AG04450 (cell line): ENCODE data around the gene PSMD3. TPM values are rescaled to one million over a fixed set of nuclear protein-coding genes. Genes with fewer than 3 reads are reported as not detected.

Source experiments
- CTCF ChIA-PET: fragments of 300-600, 350-600 bp; formaldehyde crosslinking; extraction: SDS; loops from one replicate; lab custom pipeline; 2022; ENCODE audit warnings: antibody characterized with exemption, inconsistent platforms; lab: Charles Lee
- POLR2A ChIA-PET: fragments of 350-600 bp; formaldehyde crosslinking; extraction: SDS; loops from one replicate; lab custom pipeline; 2021; ENCODE audit warnings: antibody characterized with exemption, inconsistent platforms; lab: Yijun Ruan, JAX
- DNase-seq: peaks from one replicate; pipeline ENCODE4 v3.0.0-alpha.2; 2011; ENCODE audit warnings: low read depth, low spot score
- H3K27ac ChIP-seq: one replicate; pipeline ENCODE4 v1.5.1; 2012; ENCODE audit warnings: low read depth, low read length, control low read depth
- H3K27me3 ChIP-seq: one replicate; pipeline ENCODE4 v1.6.0; 2012; ENCODE audit warnings: low read length; ENCODE audit not compliant: control insufficient read depth, insufficient read depth
- H3K4me3 ChIP-seq: 2 replicates; pipeline ENCODE4 v1.5.1; 2011; ENCODE audit warnings: mild to moderate bottlenecking, low read depth, low read length, control low read depth
- H3K9me3 ChIP-seq: 2 replicates; pipeline ENCODE4 v1.5.1; 2012; ENCODE audit warnings: low read length; ENCODE audit not compliant: control insufficient read depth, insufficient read depth
- CTCF ChIP-seq: IDR thresholded peaks from 2 replicates; pipeline ENCODE4 v1.5.1; 2011; ENCODE audit warnings: low read depth, low read length, control low read depth, inconsistent platforms
- polyA plus RNA-seq: library from polyadenylated mRNA; depleted of rRNA; stranded (reverse); fragments of >200 nt; gene quantifications from 2 replicates; pipeline ENCODE4 v1.2.3, GENCODE V29; 2011

The PSMD3 gene
- polyA plus RNA-seq, 1 experiment: 62.6 TPM

GRCh38 chr17:39938140-39938869 is 42.3 kb upstream of the PSMD3 start:
- no peaks in the 10 kb centered on the region for H3K27me3 ChIP-seq
- no peak for TF ChIP-seq CTCF
- no peak for DNase-seq
- ChIA-PET POLR2A (interaction anchor here (0.6 kb wide), 1 partner anchor 40 kb away, joined by 5 read pairs; no protein-coding TSS in a partner anchor), CTCF (interaction anchor here (0.7 to 0.8 kb wide), 3 partner anchors 22 to 294 kb away, joined by 3 read pairs; no protein-coding TSS in a partner anchor)
- no peak overlapping the region for H3K4me3 ChIP-seq
- no peaks in the 10 kb centered on the region for H3K9me3 ChIP-seq
- no peak overlapping the region for H3K27ac ChIP-seq

- Histone ChIP-seq H3K9me3 (no peaks in the 10 kb centered on the region), H3K4me3 (no peak overlapping the region), H3K27me3 (no peaks in the 10 kb centered on the region), H3K27ac (peak overlapping the region; percentile 99)
- ChIA-PET CTCF (interaction anchor here (0.8 to 1.7 kb wide), 5 partner anchors 20 to 66 kb away, joined by 3 to 5 read pairs (median 4); no protein-coding TSS in a partner anchor), POLR2A (interaction anchor here (0.6 kb wide), 1 partner anchor 39 kb away, joined by 5 read pairs; no protein-coding TSS in a partner anchor)
- DNase-seq: no peak
- no peak for TF ChIP-seq CTCF
Measured at GRCh38 chr17:39939106-39939505, 41.5 kb upstream of the PSMD3 start.

GRCh38 chr17:39939588-39940419 is 40.8 kb upstream of the PSMD3 start:
- H3K4me3 ChIP-seq: peak overlapping the region; percentile 26
- ChIA-PET POLR2A (interaction anchor here (0.5 to 0.7 kb wide), 2 partner anchors 251 to 307 kb away, joined by 3 to 5 read pairs; no protein-coding TSS in a partner anchor), CTCF (interaction anchor here (0.5 to 1.7 kb wide), 5 partner anchors 19 to 809 kb away, joined by 3 to 5 read pairs (median 4); no protein-coding TSS in a partner anchor)
- H3K9me3 ChIP-seq: no peaks in the 10 kb centered on the region
- peak; percentile 79 for TF ChIP-seq CTCF
- peak overlapping the region; percentile 99 for H3K27ac ChIP-seq
- H3K27me3 ChIP-seq: no peaks in the 10 kb centered on the region
- peak; percentile 72 for DNase-seq

- H3K27me3 ChIP-seq: no peaks in the 10 kb centered on the region
- no peak overlapping the region for H3K4me3 ChIP-seq
- TF ChIP-seq CTCF: no peak
- DNase-seq: no peak
- no peak overlapping the region for H3K27ac ChIP-seq
- H3K9me3 ChIP-seq: no peaks in the 10 kb centered on the region
- CTCF ChIA-PET: interaction anchor here (0.6 kb wide), 1 partner anchor 126 kb away, joined by 3 read pairs; no protein-coding TSS in a partner anchor
- POLR2A ChIA-PET: no interaction called here
Measured at GRCh38 chr17:39943702-39944392, 36.8 kb upstream of the PSMD3 start.
